B cell (primary cell): ENCODE measurements around the gene ALPL. TPM values are rescaled to one million over a fixed set of nuclear protein-coding genes. Genes with fewer than 3 reads are reported as not detected.

Source experiments
- ATAC-seq: fragments of 200-7000 bp; cut with Tn5 transposase; one replicate; pipeline ENCODE4 v1.10.0; 2021; ENCODE audit warnings: low read depth, mild to moderate bottlenecking, moderate number of reproducible peaks, moderate library complexity
- CTCF ChIA-PET: fragments of 350-600 bp; sonication (Branson Sonifier 250); formaldehyde crosslinking; loops from one replicate; lab custom pipeline; 2021; ENCODE audit warnings: antibody characterized with exemption, inconsistent platforms; lab: Charles Lee
- POLR2A ChIA-PET: fragments of 350-600 bp; sonication (Branson Sonifier 250); formaldehyde crosslinking; loops from one replicate; lab custom pipeline; 2021; ENCODE audit warnings: antibody characterized with exemption; lab: Charles Lee
- DNase-seq: peaks from one replicate; pipeline ENCODE4 v3.0.0; 2013
- H2AFZ ChIP-seq: 2 replicates; pipeline ENCODE4 v1.6.1; 2012; ENCODE audit warnings: mild to moderate bottlenecking, low read depth, low read length; ENCODE audit not compliant: insufficient read depth, poor library complexity, severe bottlenecking
- H3K27ac ChIP-seq, 2 donors: 1 replicate in 1 of 2; 2 replicates in 1 of 2; pipeline ENCODE4 v1.5.1; 2012 to 2013; ENCODE audit warnings: low read length in 2 of 2, mild to moderate bottlenecking in 2 of 2, moderate library complexity in 1 of 2
- H3K27me3 ChIP-seq, 4 experiments: fragments of 200-600 bp in 1 of 4; sonication (generic) in 1 of 4; replicated peaks in 1 of 4; 1 replicate in 2 of 4; 2 replicates in 2 of 4; pipeline versions ENCODE4 v1.6.1 to v1.7.0; 2013 to 2016; ENCODE audit warnings: low read length in 3 of 4, mild to moderate bottlenecking in 2 of 4, mixed read lengths in 1 of 4, moderate library complexity in 1 of 4; ENCODE audit not compliant: insufficient read depth in 4 of 4, control insufficient read depth in 3 of 4; ENCODE audit errors: control extremely low read depth in 1 of 4
- H3K36me3 ChIP-seq, 2 experiments: replicated peaks in 1 of 2; 1 replicate in 1 of 2; 2 replicates in 1 of 2; pipeline versions ENCODE4 v1.6.1 to v1.7.1; 2013; ENCODE audit warnings: low read length in 1 of 2; ENCODE audit not compliant: insufficient read depth in 2 of 2, control insufficient read depth in 1 of 2; ENCODE audit errors: control extremely low read depth in 1 of 2, extremely low read depth in 1 of 2
- H3K4me1 ChIP-seq, 2 donors: fragments of 200-600 bp in 1 of 2; sonication (generic) in 1 of 2; 1 replicate in 1 of 2; 2 replicates in 1 of 2; pipeline versions ENCODE4 v1.5.1 to v1.6.1; 2013 to 2017; ENCODE audit warnings: low read length in 2 of 2; ENCODE audit not compliant: control insufficient read depth in 2 of 2, insufficient read depth in 2 of 2
- H3K4me2 ChIP-seq: replicated peaks from 2 replicates; pipeline ENCODE3; 2012; ENCODE audit warnings: mild to moderate bottlenecking, low read depth, low read length; ENCODE audit not compliant: poor library complexity, severe bottlenecking
- H3K4me3 ChIP-seq, 5 experiments: fragments of 200-600 bp in 1 of 5; sonication (generic) in 1 of 5; 1 replicate in 3 of 5; 2 replicates in 2 of 5; pipeline versions ENCODE4 v1.5.1 to v1.7.0; 2011 to 2016; ENCODE audit warnings: low read length in 4 of 5, mild to moderate bottlenecking in 4 of 5, low read depth in 2 of 5, control low read depth in 1 of 5, moderate library complexity in 1 of 5; ENCODE audit not compliant: insufficient read depth in 1 of 5; ENCODE audit errors: control extremely low read depth in 1 of 5, extremely low read depth in 1 of 5
- H3K79me2 ChIP-seq: fragments of 200-600 bp; sonication (generic); one replicate; pipeline ENCODE4 v1.6.0; 2016; ENCODE audit warnings: low read length; ENCODE audit not compliant: control insufficient read depth, insufficient read depth
- H3K9ac ChIP-seq: fragments of 200-600 bp; sonication (generic); 2 replicates; pipeline ENCODE4 v1.6.1; 2017; ENCODE audit warnings: mild to moderate bottlenecking, low read length, moderate library complexity
- H3K9me3 ChIP-seq, 3 donors: one replicate each; pipeline versions ENCODE4 v1.6.1 to v1.7.1; 2013; ENCODE audit warnings: low read length in 2 of 3; ENCODE audit not compliant: control insufficient read depth in 2 of 3, insufficient read depth in 1 of 3; ENCODE audit errors: control extremely low read depth in 1 of 3
- H4K20me1 ChIP-seq: 2 replicates; pipeline ENCODE4 v1.6.0; 2012; ENCODE audit warnings: mild to moderate bottlenecking, low read length; ENCODE audit not compliant: insufficient read depth, control insufficient read depth, poor library complexity, severe bottlenecking
- H3K27ac Mint-ChIP-seq: one replicate; pipeline ENCODE4 v1.8.0; 2021; ENCODE audit warnings: mixed read lengths
- H3K27me3 Mint-ChIP-seq: one replicate; pipeline ENCODE4 v1.8.0; 2021; ENCODE audit warnings: mixed read lengths
- H3K4me1 Mint-ChIP-seq: one replicate; pipeline ENCODE4 v1.8.0; 2021; ENCODE audit warnings: mixed read lengths
- H3K4me3 Mint-ChIP-seq: one replicate; pipeline ENCODE4 v1.8.0; 2021; ENCODE audit warnings: mixed read lengths
- H3K9me3 Mint-ChIP-seq: one replicate; pipeline ENCODE4 v1.8.0; 2022; ENCODE audit warnings: mixed read lengths; ENCODE audit not compliant: insufficient read depth
- CTCF ChIP-seq: fragments of 200-600 bp; IDR thresholded peaks from one replicate; pipeline ENCODE4 v1.8.0; 2022; ENCODE audit warnings: antibody characterized with exemption, mild to moderate bottlenecking
- EZH2 ChIP-seq: IDR thresholded peaks from 2 replicates; pipeline ENCODE4 v1.6.1; 2012; ENCODE audit warnings: borderline replicate concordance, low read depth, mild to moderate bottlenecking, moderate library complexity, low read length; ENCODE audit not compliant: insufficient read depth, poor library complexity, severe bottlenecking
- WGBS: methylation state at CpG from one replicate; pipeline ENCODE4 v1.1.5; 2013; ENCODE audit warnings: missing lambda C conversion rate; ENCODE audit not compliant: insufficient coverage; 5-methylcytosine and 5-hydroxymethylcytosine counted together
- intact Hi-C: fragments of 100-400 bp; cut with micrococcal nuclease; formaldehyde crosslinking; loops from one replicate; pipeline ENCODE4 v1.10.0; 2022
- polyA plus RNA-seq: library from polyadenylated mRNA; depleted of rRNA; stranded (reverse); fragments of >200 nt; gene quantifications from 2 replicates; pipeline ENCODE4 v1.2.3, GENCODE V29; 2012
- total RNA-seq, 2 donors: library from RNA; stranded (reverse); fragments of 120-200 nt in 1 of 2; gene quantifications; 1 replicate in 1 of 2; 2 replicates in 1 of 2; pipeline versions ENCODE4 v1.2.3 to v1.2.4, GENCODE V29; 2013 to 2022

ALPL gene
- total and polyA plus RNA-seq, 2 donors (not counting 1 experiment from before 2014, with no cell fraction given) = 1.6 to 12.2 TPM

- Mint-ChIP-seq H3K4me1 (peaks cover 11% of the 10 kb centered on the region), H3K27ac (no peak overlapping the region), H3K4me3 (no peak overlapping the region), H3K9me3 (no peaks in the 10 kb centered on the region), H3K27me3 (peaks cover 33% of the 10 kb centered on the region)
- ChIA-PET POLR2A (no interaction called here), CTCF (no interaction called here)
- H3K9me3 ChIP-seq = no peaks in the 10 kb centered on the region
- peaks cover 0 to 31% (median 9%) of the 10 kb centered on the region in 4 experiments for H3K27me3 ChIP-seq
- TF ChIP-seq EZH2 (no peak), CTCF (no peak)
- no peak overlapping the region for H3K27ac ChIP-seq
- DNase-seq = no peak
- intact Hi-C loops = no loop called here
- H3K79me2 ChIP-seq = no peaks in the 10 kb centered on the region
- no peak overlapping the region for H2AFZ ChIP-seq
- no peak for ATAC-seq
- no peaks in the 10 kb centered on the region for H4K20me1 ChIP-seq
- no peaks in the 10 kb centered on the region for H3K36me3 ChIP-seq
- no peak overlapping the region for H3K9ac ChIP-seq
- WGBS = 68% methylated on average over 16 of the region's 16 CpGs
- peaks cover 0 to 9% of the 10 kb centered on the region in 2 donors for H3K4me1 ChIP-seq
- no peak overlapping the region for H3K4me3 ChIP-seq
- no peak overlapping the region for H3K4me2 ChIP-seq
Observed at GRCh38 chr1:21620496-21620895, 111.3 kb downstream of the ALPL start.

GRCh38 chr1:21621051-21621450 is 111.8 kb downstream of the ALPL start:
- ChIA-PET CTCF (no interaction called here), POLR2A (no interaction called here)
- H3K27me3 ChIP-seq = peaks cover 0 to 31% (median 9%) of the 10 kb centered on the region in 4 experiments
- peaks cover 30% of the 10 kb centered on the region for H3K27me3 Mint-ChIP-seq
- H3K27ac ChIP-seq = no peak overlapping the region
- no peak overlapping the region for H3K9ac ChIP-seq
- no peak overlapping the region for H3K27ac Mint-ChIP-seq
- H4K20me1 ChIP-seq = no peaks in the 10 kb centered on the region
- peaks cover 0 to 9% of the 10 kb centered on the region in 2 donors for H3K4me1 ChIP-seq
- H3K9me3 Mint-ChIP-seq = no peaks in the 10 kb centered on the region
- no peak overlapping the region for H3K4me2 ChIP-seq
- H3K4me3 Mint-ChIP-seq = peak overlapping the region; percentile 73
- H2AFZ ChIP-seq = no peak overlapping the region
- WGBS = 95% methylated on average over 6 of the region's 7 CpGs
- TF ChIP-seq CTCF (no peak), EZH2 (no peak)
- H3K36me3 ChIP-seq = no peaks in the 10 kb centered on the region
- DNase-seq = no peak
- H3K4me3 ChIP-seq = no peak overlapping the region
- H3K9me3 ChIP-seq = no peaks in the 10 kb centered on the region
- no peak for ATAC-seq
- peaks cover 11% of the 10 kb centered on the region for H3K4me1 Mint-ChIP-seq
- intact Hi-C loops = no loop called here
- no peaks in the 10 kb centered on the region for H3K79me2 ChIP-seq
